HEK293 (cell line): ENCODE data around the gene TAF1.

Experiments used
- AEBP2 ChIP-seq: fragments of 450-650 bp; formaldehyde crosslinking; IDR thresholded peaks from 2 replicates; pipeline ENCODE4 v1.5.1; 2016; ENCODE audit warnings: missing biosample characterization, missing genetic modification characterization, borderline replicate concordance
- GLI2 ChIP-seq: fragments of 450-650 bp; formaldehyde crosslinking; IDR thresholded peaks from 2 replicates; pipeline ENCODE4; 2017; ENCODE audit warnings: missing biosample characterization, missing genetic modification characterization, low read depth, borderline replicate concordance
- KLF7 ChIP-seq: fragments of 450-650 bp; formaldehyde crosslinking; IDR thresholded peaks from 2 replicates; pipeline ENCODE4 v1.5.1; 2016; ENCODE audit warnings: missing biosample characterization, missing genetic modification characterization, borderline replicate concordance
- RBAK ChIP-seq: fragments of 450-650 bp; formaldehyde crosslinking; IDR thresholded peaks from 2 replicates; pipeline ENCODE4 v1.5.1; 2016; ENCODE audit warnings: missing biosample characterization, missing genetic modification characterization
- ZBTB11 ChIP-seq: fragments of 450-650 bp; formaldehyde crosslinking; conservative IDR thresholded peaks from 2 replicates; pipeline ENCODE4 v1.5.1; 2016; ENCODE audit warnings: low read depth, missing biosample characterization, missing genetic modification characterization
- ZFP3 ChIP-seq: fragments of 450-650 bp; formaldehyde crosslinking; IDR thresholded peaks from 2 replicates; pipeline ENCODE4 v1.5.1; 2016; ENCODE audit warnings: low read depth, missing biosample characterization, missing genetic modification characterization
- ZFP37 ChIP-seq: fragments of 450-650 bp; formaldehyde crosslinking; IDR thresholded peaks from 2 replicates; pipeline ENCODE4 v1.5.1; 2016; ENCODE audit warnings: missing biosample characterization, missing genetic modification characterization
- ZNF138 ChIP-seq: fragments of 450-650 bp; formaldehyde crosslinking; IDR thresholded peaks from 2 replicates; pipeline ENCODE4 v1.5.1; 2016; ENCODE audit warnings: missing biosample characterization, missing genetic modification characterization, borderline replicate concordance
- ZNF221 ChIP-seq: fragments of 450-650 bp; formaldehyde crosslinking; IDR thresholded peaks from 2 replicates; pipeline ENCODE4 v1.5.1; 2017; ENCODE audit warnings: missing biosample characterization, missing genetic modification characterization, borderline replicate concordance
- ZNF266 ChIP-seq: fragments of 450-650 bp; formaldehyde crosslinking; IDR thresholded peaks from 2 replicates; pipeline ENCODE4 v1.5.1; 2016; ENCODE audit warnings: missing biosample characterization, missing genetic modification characterization, low read depth
- ZNF292 ChIP-seq: fragments of 450-650 bp; formaldehyde crosslinking; IDR thresholded peaks from 2 replicates; pipeline ENCODE4 v1.5.1; 2016; ENCODE audit warnings: low read depth, missing biosample characterization, missing genetic modification characterization, borderline replicate concordance
- ZNF341 ChIP-seq: fragments of 450-650 bp; formaldehyde crosslinking; IDR thresholded peaks from 2 replicates; pipeline ENCODE4; 2016; ENCODE audit warnings: low read depth, missing biosample characterization, missing genetic modification characterization
- ZNF354C ChIP-seq: fragments of 450-650 bp; formaldehyde crosslinking; IDR thresholded peaks from 2 replicates; pipeline ENCODE4 v1.5.1; 2016; ENCODE audit warnings: missing biosample characterization, missing genetic modification characterization, low read depth, borderline replicate concordance
- ZNF501 ChIP-seq: fragments of 450-650 bp; formaldehyde crosslinking; IDR thresholded peaks from 2 replicates; pipeline ENCODE4 v1.5.1; 2016; ENCODE audit warnings: missing biosample characterization, missing genetic modification characterization
- ZNF510 ChIP-seq: fragments of 450-650 bp; formaldehyde crosslinking; IDR thresholded peaks from 2 replicates; pipeline ENCODE4 v1.5.1; 2018; ENCODE audit warnings: mild to moderate bottlenecking, missing genetic modification characterization, missing biosample characterization; ENCODE audit not compliant: insufficient replicate concordance
- ZNF518A ChIP-seq: fragments of 450-650 bp; formaldehyde crosslinking; conservative IDR thresholded peaks from 2 replicates; pipeline ENCODE4 v1.5.1; 2016; ENCODE audit warnings: low read depth, missing biosample characterization, missing genetic modification characterization
- ZNF530 ChIP-seq: fragments of 450-650 bp; formaldehyde crosslinking; IDR thresholded peaks from 2 replicates; pipeline ENCODE4 v1.5.1; 2016; ENCODE audit warnings: low read depth, missing biosample characterization, missing genetic modification characterization
- ZNF555 ChIP-seq: fragments of 450-650 bp; formaldehyde crosslinking; conservative IDR thresholded peaks from 2 replicates; pipeline ENCODE4 v1.5.1; 2017; ENCODE audit warnings: missing biosample characterization, mild to moderate bottlenecking, missing genetic modification characterization, inconsistent platforms
- ZNF623 ChIP-seq: fragments of 450-650 bp; formaldehyde crosslinking; IDR thresholded peaks from 2 replicates; pipeline ENCODE4 v1.5.1; 2016; ENCODE audit warnings: missing biosample characterization, missing genetic modification characterization
- ZNF654 ChIP-seq: fragments of 450-650 bp; formaldehyde crosslinking; IDR thresholded peaks from 2 replicates; pipeline ENCODE4 v1.5.1; 2016; ENCODE audit warnings: low read depth, missing biosample characterization, missing genetic modification characterization
- ZNF664 ChIP-seq: fragments of 450-650 bp; formaldehyde crosslinking; IDR thresholded peaks from 2 replicates; pipeline ENCODE4 v1.5.1; 2016; ENCODE audit warnings: missing biosample characterization, missing genetic modification characterization
- ZXDB ChIP-seq: fragments of 450-650 bp; formaldehyde crosslinking; IDR thresholded peaks from 2 replicates; pipeline ENCODE4 v1.5.1; 2016; ENCODE audit warnings: missing biosample characterization, missing genetic modification characterization
- TF ChIP-seq, protein P1 (sequence below): fragments of 450-650 bp; formaldehyde crosslinking; IDR thresholded peaks from 2 replicates; pipeline ENCODE4 v1.5.1; 2016; ENCODE audit warnings: missing biosample characterization, missing genetic modification characterization

TAF1 gene

GRCh38 chrX:71349151-71349665 lies 16.9 kb upstream of the TAF1 start (continued):
- TF ChIP-seq ZNF266 (peak; percentile 91), ZNF221 (tag by site-specific recombination) (peak; percentile 41; the same call in 1 of the 2 replicates), GLI2 (tag by site-specific recombination) (peak; percentile 75; the same call in 1 of the 2 replicates), ZNF354C (peak; percentile 94; the same call in 1 of the 2 replicates), ZNF555 (tag by site-specific recombination) (peak; percentile 97), ZNF623 (tag by site-specific recombination) (peak; percentile 83), ZNF292 (tag by site-specific recombination) (peak; percentile 88), ZNF138 (tag by site-specific recombination) (peak; percentile 90; the same call in 1 of the 2 replicates), ZNF664 (peak; percentile 74), RBAK (tag by site-specific recombination) (0 out of 2 replicates have a peak, but pooled peaks have one; percentile 29), ZBTB11 (tag by site-specific recombination) (peak; percentile 78), ZNF501 (tag by site-specific recombination) (peak; percentile 72), ZFP3 (peak; percentile 57), ZFP37 (tag by site-specific recombination) (peak; percentile 87), ZNF341 (peak; percentile 44; the same call in 1 of the 2 replicates), KLF7 (peak; percentile 63; the same call in 1 of the 2 replicates), ZNF530 (tag by site-specific recombination) (0 out of 2 replicates have a peak, but pooled peaks have one; percentile 65), AEBP2 (0 out of 2 replicates have a peak, but pooled peaks have one; percentile 34), ZNF510 (tag by site-specific recombination) (peak; percentile 85), ZNF518A (tag by site-specific recombination) (peak; percentile 94), ZXDB (tag by site-specific recombination) (peak; percentile 79), ZNF654 (tag by site-specific recombination) (peak; percentile 44)
- TF ChIP-seq, protein P1, sequence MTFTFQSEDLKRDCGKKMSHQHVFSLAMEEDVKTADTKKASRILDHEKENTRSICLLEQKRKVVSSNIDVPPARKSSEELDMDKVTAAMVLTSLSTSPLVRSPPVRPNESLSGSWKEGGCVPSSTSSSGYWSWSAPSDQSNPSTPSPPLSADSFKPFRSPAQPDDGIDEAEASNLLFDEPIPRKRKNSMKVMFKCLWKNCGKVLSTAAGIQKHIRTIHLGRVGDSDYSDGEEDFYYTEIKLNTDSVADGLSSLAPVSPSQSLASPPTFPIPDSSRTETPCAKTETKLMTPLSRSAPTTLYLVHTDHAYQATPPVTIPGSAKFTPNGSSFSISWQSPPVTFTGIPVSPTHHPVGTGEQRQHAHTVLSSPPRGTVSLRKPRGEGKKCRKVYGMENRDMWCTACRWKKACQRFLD (tag by site-specific recombination), result 0 out of 2 replicates have a peak, but pooled peaks have one; percentile 23
- TF ChIP-seq, all 188 proteins: peak for 45; not testable (repeated sequence) for 143
